Measurements from ENCODE around the gene CEP76.
"Not testable (repeated sequence)": the region's sequence is repeated elsewhere in the genome, so short reads cannot be mapped to it uniquely, and the experiment has no call there.

The CEP76 gene

DNA sequence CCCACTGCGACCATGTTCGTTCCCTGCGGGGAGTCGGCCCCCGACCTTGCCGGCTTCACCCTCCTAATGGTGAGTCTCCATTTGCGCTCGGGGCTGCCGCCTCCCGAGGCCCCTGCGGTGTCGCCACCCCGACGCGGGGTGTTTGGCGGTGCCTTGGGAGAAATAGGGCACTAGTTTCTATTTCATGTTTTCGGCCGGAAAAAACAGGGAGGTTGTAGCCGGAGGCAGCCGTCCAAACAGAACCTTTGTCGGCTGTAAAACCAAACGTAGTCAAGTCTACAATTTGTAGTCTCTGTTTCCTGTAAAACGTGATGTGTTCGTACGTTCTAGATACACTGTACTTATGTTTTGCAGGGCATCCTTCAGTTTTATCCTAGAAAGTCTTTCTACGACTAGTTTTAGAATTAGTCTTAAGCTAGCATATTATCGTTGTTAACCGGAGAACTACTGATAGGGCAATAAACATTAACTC lies 609 bp upstream of the CEP76 start:
- no peak for DNase-seq (ENCODE audit: low spot score)

DNA sequence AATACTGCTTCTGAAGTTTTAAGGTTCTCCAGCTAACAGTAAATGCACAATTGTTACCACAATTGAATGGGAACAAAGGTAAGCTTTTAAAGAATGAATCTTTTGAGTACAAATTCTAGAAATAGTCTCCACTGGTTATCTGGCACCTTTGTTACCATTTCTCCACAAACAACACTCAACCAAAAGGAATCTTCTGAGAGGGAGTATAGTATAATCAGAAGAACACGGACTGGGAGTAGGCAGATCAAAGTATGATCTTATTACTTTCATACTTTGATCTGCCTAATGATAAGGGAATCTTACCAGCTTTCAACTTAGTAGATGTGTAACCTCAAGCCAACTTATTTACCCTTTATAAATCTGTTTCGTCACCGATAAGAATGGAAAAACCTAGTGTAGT lies 1.4 kb downstream of the CEP76 start:
- no peak for DNase-seq (ENCODE audit: low spot score)

DNA sequence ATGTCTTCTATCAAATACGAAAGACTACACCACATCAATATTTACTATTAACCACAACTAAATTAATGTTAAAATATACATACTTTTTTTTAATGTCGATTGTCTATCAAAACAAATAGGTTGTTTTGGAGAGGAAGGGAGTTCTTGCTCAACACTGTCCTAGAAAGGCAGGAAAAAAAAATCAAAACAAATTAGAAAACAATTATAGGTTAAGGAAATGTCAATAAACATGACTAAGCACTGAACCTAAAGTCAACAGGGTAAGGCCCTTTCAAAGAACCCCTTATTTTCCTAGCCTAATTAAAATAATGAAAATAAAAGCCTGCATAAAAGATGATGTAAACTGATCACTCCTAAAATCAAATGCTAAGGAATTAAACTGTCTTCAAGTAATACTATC lies 2.8 kb downstream of the CEP76 start:
- DNase-seq (ENCODE audit: low spot score): no peak

DNA sequence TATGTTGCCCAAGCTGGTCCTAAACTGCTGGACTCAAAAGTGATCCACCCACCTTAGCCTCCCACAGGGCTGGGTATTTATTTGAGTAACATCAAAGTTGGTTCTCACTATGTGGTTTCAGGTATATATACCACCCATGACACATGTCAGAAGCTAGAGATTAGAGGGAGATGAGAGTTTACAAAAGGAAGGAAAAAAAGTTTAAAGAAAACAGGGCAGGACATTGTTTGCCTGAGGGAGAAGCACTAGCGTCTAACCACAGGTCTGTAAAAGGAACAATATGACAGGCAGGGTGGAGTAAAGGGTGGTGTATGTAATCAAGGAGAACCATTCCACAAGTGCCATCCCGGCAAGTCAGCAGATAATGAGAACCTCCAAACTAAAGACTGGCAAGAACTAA lies 8.5 kb downstream of the CEP76 start:
- DNase-seq (ENCODE audit: low spot score): peak; percentile 17

DNA sequence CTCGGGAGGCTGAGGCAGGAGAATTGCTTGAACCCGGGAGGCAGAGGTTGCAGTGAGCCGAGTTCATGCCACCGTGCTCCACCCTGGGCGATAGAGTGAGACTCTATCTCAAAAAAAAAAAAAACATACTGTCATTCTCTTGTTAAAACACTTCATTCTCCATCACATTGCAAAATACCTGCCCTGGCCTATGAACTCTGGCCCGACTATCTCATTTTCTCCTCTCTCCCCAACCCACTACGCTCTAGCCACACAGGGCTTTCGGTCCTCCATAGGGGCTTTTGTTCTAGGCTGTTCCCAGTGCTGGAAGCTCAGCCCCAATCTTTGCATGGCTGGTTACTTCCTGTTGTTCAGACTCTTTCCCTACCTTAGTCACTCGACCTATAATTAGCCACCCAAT lies 10.3 kb downstream of the CEP76 start:
- DNase-seq (ENCODE audit: low spot score): no peak

DNA sequence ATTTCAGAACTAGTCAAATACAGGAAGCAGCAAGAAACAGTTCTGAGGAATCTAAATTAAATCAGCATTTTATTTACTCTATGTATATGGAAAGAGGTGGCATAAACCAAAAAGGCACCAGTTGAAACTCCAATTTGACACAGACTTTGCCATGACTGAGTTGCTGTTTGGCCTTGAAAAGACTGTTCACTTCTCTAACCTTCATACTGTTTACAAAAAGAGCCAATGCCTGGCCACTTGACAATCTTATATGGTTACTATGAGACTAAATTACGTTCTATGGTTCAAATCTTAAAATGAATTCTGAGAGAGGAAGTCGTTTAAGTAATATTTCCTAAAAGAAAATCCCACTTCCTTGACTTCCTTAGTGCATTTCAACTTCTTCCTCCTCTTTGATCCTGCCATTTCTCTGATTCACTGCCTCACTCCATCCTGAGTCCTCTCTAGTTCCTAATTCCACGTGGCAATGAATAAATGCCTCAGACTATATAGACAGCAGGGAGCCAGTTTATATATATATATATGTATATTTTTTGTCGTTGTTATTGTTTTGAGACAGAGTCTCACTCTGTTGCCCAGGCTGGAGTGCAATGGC lies 13.2 kb downstream of the CEP76 start:
- no peak for DNase-seq (ENCODE audit: low spot score)

DNA sequence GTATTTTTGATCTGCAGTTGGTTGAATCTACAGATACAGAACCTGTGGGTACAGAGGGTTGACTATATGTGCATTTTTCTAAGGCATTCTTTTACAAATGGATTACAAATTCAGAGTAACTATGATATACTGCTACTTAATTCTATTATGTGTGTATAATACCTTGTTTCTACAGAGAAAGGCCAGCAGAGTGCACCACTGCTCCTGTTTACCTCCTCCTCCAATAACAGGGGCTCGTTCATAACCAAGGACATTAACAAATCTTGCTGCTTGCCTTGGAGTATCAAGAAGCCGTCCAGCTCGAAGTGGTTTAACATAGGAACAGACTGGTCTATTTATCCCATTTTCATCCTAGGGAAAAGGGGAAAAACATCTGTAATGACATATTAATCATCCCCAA lies 16.4 kb downstream of the CEP76 start:
- no peak for DNase-seq (ENCODE audit: low spot score)

DNA sequence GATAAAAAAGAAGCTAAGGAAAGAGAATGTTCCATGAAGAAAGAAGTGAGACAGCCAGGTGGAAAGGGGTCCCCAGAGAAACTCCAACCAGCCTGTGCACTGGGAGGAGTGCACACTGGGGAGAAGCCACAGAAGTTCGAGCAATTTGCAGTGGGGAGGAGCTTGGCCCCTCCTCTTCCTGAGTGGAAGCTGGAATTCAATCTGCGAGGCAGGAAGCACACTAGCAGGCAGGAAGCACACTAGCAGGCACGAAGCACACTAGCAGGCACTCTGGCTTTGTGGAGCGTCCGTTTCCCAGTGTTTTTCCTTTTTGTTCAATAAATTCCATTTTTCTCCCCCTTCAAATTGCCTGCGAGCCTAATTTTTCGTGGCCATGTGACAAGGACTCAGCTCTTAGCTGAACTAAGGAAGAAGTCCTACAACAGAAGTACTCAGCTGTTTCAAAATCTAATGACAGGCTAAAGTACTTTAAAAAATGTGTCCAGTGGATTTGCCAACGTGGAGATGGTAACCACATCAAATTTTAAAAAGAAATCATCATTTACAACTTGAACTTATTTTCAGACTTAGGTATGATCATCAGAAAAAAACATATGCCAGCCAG lies 23.2 kb downstream of the CEP76 start:
- DNase-seq (ENCODE audit: low spot score): peak; percentile 66

DNA sequence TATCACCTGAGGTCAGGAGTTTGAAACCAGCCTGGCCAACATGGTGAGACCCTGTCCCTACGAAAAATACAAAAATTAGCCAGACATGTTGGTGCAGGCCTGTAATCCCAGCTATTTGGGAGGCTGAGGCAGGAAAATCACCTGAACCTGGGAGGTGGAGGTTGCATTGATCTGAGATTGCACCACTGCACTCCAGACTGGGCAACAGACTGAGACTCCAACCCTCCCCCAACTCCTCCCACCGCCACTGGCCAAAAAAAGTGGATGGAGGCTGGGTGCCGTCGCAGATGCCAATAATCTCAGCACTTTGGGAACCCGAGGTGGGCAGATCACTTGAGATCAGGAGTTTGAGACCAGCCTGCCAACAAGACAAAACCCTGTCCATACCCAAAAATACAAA lies 34.5 kb downstream of the CEP76 start:
- no peak for DNase-seq (ENCODE audit: low spot score)

DNA sequence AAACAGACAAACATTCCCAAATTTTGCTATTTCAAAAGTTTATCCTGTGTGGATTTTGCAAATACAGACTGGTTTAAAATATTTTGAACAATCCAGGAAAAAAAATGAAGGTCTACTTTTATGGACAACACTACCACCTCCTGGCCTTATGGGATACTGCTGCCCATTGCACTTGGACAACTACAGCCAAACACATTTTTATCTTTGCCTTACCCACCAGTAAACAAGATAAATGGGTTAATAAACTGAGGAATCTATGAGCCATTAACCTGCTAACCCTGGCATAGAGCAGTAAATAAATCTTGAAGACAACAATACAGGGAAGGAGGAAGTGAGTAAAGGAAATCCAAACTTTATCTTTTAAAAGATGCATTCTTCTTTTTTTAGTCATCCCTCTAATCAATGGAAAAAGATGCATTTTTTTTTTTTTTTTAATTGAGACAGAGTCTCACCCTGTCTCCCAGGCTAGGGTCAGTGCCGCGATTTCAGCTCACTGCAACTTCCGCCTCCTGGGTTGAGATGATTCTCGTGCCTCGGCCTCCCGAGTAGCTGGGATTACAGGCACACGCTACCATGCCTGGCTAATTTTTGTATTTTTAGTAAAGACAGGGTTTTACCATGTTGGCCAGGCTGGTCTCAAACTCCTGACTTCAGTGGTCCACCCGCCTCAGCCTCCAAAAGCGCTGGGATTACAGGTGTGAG lies 42.5 kb downstream of the CEP76 start:
- peak; percentile 70 for DNase-seq (ENCODE audit: low spot score)

DNA sequence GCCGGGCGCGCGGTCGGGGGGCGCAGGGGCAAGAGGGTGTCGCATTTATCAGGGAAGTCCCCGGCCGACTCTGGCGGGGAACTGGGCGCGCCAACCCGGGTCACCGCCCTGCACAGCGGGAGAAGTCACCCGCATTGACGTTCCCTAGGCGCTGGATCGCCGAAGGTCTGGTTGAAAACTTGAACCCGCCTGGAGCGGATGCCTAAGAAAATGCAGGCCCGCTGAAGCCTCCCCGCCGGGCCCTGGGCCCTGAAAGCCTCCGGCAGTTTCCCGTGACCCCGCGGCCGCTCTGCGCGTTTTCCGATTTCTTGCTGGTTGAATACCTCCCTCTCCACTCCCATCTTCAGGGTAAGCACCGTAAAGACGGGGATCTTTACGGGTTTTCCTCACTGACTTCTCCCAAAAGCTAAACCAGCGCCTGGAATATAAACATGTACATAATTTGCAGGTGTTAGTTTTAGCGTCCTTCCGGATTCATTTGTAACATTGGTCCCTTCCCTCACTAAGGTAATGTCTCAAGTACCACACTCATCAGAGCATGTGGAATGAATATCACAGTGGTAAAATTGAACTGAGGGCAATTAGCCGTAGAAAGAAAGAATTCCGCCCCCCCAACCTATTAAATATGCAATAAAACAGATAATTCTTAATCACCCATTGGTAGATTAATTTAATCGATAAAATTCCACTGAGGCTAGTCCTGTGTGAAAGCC lies 43.9 kb downstream of the CEP76 start:
- DNase-seq (ENCODE audit: low spot score): peak; percentile 46

DNA sequence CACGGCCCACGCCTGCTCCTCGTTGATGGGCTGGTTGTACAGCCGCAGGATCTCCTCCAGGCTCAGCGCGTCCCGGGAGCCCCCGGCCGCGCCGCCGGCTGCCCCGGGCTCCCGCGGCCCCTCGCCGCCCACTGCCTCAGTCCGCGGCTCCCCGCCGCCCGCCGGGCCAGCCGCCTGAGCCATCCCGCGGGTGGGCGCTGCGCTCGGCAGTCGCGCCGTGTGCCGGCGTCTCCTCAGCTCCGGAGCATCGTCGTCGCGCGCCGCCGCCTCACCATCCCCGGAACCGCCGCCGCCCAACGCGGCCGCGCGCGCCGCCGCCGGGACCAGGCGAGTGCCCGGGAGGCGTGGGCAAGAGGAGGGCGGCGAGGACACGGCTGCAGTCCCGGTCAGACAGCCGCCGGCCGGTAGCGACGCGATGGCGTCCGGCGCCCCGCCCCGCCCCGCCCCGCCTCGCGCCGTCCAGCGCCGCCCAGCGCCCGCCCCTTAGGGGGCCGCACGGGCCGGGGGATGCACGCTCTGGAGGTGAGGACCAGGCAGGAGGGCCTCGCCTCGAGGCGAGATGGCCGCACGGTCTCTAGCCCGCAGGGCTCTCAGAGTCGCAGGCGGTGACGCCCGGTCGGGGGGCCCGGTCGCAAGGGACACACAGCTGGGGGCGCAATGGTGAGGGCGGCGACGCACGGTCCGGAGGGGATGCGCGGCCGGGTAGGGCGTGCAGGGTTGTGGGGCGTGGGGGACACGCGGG lies 44.7 kb downstream of the CEP76 start, which contains the start of gene SPIRE1:
TSS of gene SPIRE1 (minus strand) at position 424 of the 742 bp plus-strand sequence. CDS start at position 183, 241 bp downstream.
- peak; percentile 92 for DNase-seq (ENCODE audit: low spot score)

DNA sequence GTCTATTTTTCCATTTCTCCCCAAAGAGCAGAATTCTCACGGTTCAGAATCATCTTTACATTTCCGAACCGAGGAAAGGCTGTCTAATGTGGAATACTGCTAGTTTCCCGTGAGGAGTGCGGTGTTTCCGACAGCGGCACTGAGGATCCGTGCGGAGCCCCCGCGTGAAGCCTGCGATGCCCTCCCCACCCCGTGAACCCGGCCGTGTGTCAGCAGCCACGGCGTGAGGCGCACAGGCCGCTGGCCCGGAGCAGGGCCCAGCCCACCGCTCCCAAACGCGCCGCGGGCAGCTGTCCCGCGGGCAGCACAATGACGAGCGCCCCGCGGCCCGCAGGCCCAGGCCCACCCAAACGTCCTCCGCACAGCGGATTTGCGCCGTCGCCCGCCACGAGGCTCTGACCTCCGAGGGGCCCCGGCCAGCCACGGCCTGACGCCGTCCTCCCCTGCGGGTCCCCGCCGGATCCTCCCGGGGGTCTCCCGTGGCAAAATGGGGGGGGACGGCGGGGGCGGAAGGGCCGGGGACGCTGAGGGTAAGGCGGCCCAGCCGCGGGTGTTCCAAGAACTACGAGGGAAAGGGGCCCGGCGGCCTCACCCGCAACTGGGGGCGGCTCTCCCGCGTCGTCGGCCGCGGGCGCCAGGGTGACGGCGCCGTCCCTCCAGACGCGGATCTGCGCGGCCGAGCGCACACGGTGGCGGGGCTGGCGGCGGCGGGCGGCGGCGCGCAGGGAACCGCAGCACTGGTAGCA lies 45.4 kb downstream of the CEP76 start:
- peak; percentile 76 for DNase-seq (ENCODE audit: low spot score)

DNA sequence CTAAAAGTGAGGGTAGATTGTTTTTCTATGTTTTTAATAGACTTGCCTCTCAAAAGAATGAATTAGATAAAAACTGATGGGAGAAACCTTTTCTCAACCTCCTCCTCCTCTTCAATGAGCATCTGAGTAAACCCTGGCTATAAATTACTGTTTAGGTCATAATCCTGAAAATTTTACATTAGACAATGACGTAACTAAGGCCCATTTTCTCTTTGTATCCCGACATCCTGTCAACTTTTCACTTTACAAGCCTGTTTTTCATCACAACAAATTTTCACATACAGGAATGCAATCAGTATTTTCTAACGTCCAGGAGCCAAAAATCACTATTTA lies 46.0 kb downstream of the CEP76 start:
- no peak for DNase-seq (ENCODE audit: low spot score)

DNA sequence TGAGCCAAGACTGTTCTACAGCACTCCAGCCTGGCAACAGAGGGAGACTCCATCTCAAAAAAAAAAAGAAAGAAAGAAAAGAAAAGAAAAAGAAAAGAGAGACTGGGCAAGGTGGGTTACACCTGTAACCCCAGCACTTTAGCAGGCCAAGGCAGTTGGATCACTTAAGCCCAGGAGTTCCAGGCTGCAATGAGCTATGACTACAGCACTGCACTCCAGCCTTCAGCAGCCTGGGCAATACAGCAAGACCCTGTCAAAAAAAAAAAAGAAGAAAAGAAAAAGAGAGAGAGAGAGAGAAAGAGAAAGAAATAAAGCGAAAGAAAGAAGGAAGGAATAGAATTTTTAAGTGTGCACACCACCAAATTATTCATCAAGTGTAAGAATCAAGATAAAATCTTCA lies 47.6 kb downstream of the CEP76 start:
- DNase-seq (ENCODE audit: low spot score): no peak

DNA sequence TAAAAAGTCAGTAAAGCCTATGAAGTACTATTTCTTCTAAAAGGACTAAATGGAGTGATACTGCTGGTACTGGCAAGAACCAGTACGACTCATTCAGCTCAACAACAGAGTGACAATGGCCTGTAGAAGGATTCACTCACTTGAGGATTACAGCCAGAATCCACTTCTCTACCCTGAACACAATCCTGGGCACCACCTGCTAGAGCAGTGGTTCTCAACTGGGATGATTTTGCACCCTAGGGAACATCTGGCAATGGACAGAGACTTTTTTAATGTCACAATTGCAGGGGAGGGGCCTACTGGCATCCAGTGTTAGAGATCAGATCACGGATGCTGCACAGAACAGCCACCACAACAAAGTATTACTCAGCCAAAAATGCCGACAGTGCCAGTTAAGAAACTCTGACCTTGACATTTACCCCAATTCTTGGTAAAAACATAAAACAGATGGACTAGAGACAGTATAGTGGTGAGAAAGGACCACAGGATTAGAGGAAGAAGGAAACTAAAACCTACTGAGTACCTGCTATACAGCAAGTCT lies 49.6 kb downstream of the CEP76 start:
- DNase-seq (ENCODE audit: low spot score): peak; percentile 63

DNA sequence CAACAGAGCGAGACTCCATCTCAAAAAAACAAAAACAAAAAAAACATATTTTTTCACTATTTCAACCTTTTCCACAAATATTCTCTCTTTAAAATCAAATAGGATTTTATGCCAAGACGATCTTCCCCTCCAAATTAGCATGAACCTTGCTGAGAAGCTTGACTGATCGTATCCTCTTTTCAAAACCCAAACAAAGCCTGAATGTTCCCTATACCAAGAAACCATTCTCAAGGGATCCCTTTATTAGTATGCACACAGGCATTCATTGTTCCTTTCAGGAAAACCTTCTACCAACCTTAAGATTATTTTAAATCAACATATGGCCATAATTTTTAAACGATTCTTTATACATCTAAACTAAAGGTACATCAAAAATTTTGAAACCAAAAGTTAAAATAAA lies 50.9 kb downstream of the CEP76 start:
- DNase-seq (ENCODE audit: low spot score): no peak

DNA sequence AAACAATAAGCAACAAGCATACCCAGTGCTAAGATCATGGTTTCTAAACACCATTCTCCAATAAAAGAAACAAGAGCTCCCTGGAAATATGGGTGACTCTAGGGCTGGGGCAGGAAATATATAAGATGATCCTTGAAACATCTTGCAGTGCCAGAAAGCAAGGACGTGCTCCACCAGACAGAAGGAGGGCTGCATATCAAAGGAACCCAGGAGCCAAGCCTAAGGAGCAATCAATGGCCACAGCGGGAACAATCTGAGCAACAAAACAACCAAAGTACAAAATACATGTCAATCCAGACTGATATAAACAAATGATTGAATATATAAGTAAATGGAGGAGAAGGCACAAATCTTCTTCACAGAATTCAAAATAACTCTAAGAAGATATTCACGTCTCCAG lies 54.8 kb downstream of the CEP76 start:
- no peak for DNase-seq (ENCODE audit: low spot score)

DNA sequence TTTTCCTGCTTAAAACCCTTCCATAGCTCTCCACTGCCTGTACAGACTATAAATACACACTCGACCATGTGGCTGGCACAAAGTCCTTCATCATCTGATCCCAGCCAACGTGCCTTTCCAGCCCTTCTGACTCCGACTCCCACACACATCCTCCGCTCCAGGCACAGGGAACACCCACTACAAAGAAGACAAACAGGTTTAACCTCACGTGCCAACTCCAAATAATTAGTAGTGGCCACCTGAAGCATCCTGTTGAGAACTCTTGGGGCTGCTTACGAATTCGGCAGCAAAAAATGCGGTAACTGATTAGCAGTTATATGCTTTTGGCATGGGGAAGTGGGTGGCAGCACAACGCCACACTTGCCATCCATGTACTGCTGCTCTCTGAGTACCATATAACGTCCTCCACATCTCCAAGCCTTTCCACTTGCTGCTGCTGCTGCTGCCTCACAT lies 56.7 kb downstream of the CEP76 start:
- DNase-seq (ENCODE audit: low spot score): no peak

DNA sequence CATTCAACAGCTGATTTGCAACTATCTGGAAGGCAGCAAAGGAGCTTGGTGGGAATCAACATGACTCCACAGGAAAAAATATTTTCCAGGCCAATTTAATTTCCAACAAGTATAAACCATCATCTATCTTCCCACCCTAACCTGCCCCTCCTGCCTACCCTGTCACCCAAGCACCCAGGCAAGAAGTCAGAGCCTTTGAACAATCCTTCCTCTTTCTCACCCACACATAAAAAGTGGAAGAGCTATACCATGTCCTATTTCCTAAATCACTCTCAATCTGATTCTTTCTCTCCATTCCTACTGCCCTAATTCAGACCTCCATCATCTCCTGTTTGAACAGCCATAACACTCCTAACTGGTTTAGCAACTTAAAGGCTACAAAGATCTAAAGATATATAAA lies 57.3 kb downstream of the CEP76 start:
- DNase-seq (ENCODE audit: low spot score): no peak

DNA sequence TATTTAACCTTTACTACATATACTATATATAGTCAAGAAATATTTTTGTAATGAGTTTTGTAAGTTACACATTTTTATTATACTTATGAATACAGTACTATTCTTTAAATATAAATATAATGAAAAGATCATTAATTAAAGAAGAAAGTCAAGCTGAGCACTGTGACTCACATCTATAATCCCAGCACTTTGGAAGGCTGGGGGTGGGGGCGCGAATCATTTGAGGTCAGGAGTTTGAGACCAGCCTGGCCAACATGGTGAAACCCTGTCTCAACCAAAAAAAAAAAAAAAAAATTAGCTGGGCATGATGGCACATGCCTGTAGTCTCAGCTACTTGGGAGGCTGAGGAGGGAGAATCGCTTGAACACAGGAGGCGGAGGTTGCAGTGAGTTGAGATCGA lies 58.8 kb downstream of the CEP76 start:
- not testable (repeated sequence) for DNase-seq (ENCODE audit: low spot score)
